HG02642 (cell line): Measurements from ENCODE around the gene ATAD3B.
"Not testable (repeated sequence)": the region's sequence is repeated elsewhere in the genome, so short reads cannot be mapped to it uniquely, and the experiment has no call there.

Experiments used
- ATAC-seq: cut with Tn5 transposase; IDR thresholded peaks from one replicate; pipeline ENCODE4 v1.9.1; 2021; ENCODE audit warnings: mild to moderate bottlenecking; ENCODE audit not compliant: unreplicated experiment, poor library complexity

ATAD3B gene

GRCh38 chr1:1449099-1449739 is 22.3 kb upstream of the ATAD3B start, which contains the start of gene ATAD3C:
Gene ATAD3C, plus strand, starts transcription at chr1:1449689. Its CDS starts 995 bp downstream, at chr1:1450684.
- ATAC-seq = no peak

- not testable (repeated sequence) for ATAC-seq
Observed at GRCh38 chr1:1450616-1451015, 20.9 kb upstream of the ATAD3B start.

- ATAC-seq = no peak
Observed at GRCh38 chr1:1451696-1452364, 19.7 kb upstream of the ATAD3B start.

GRCh38 chr1:1452365-1452739 is 19.2 kb upstream of the ATAD3B start:
- ATAC-seq = not testable (repeated sequence)

GRCh38 chr1:1452882-1453281 is 18.7 kb upstream of the ATAD3B start:
- ATAC-seq = no peak

GRCh38 chr1:1454286-1455056 is 17.1 kb upstream of the ATAD3B start:
- ATAC-seq = not testable (repeated sequence)

- no peak for ATAC-seq
Observed at GRCh38 chr1:1455366-1455884, 16.1 kb upstream of the ATAD3B start.

- ATAC-seq = not testable (repeated sequence)
Observed at GRCh38 chr1:1455934-1456333, 15.6 kb upstream of the ATAD3B start.

- ATAC-seq = not testable (repeated sequence)
Observed at GRCh38 chr1:1456683-1457255, 14.8 kb upstream of the ATAD3B start.

- not testable (repeated sequence) for ATAC-seq
Observed at GRCh38 chr1:1459156-1459555, 12.4 kb upstream of the ATAD3B start.

- ATAC-seq = not testable (repeated sequence)
Observed at GRCh38 chr1:1459711-1460110, 11.9 kb upstream of the ATAD3B start.

GRCh38 chr1:1460540-1461130 is 10.9 kb upstream of the ATAD3B start:
- ATAC-seq = no peak

- no peak for ATAC-seq
Observed at GRCh38 chr1:1461721-1462317, 9.7 kb upstream of the ATAD3B start.

- ATAC-seq = no peak
Observed at GRCh38 chr1:1462318-1462966, 9.1 kb upstream of the ATAD3B start.

GRCh38 chr1:1463312-1463711 is 8.3 kb upstream of the ATAD3B start:
- ATAC-seq = no peak

- not testable (repeated sequence) for ATAC-seq
Observed at GRCh38 chr1:1468196-1468985, 3.2 kb upstream of the ATAD3B start.

GRCh38 chr1:1470626-1471388 is 758 bp upstream of the ATAD3B start:
- no peak for ATAC-seq
